Epithelial cell of proximal tubule (primary cell): Measurements from ENCODE around the gene EID3. TPM values are rescaled to one million over a fixed set of nuclear protein-coding genes. Genes with fewer than 3 reads are reported as not detected.

Source experiments
- DNase-seq: peaks from one replicate; pipeline ENCODE4 v3.0.0-alpha.2; 2011; ENCODE audit warnings: low read depth
- H3K4me3 ChIP-seq: 2 replicates; pipeline ENCODE4 v1.5.1; 2011; ENCODE audit warnings: low read depth, mild to moderate bottlenecking, low read length
- total RNA-seq: library from RNA; depleted of rRNA; stranded (reverse); fragments of >200 nt; gene quantifications from 2 replicates; pipeline ENCODE4 v1.2.3, GENCODE V29; 2015
- TF ChIP-seq, protein P1 (sequence below): conservative IDR thresholded peaks from 2 replicates; pipeline ENCODE4 v1.5.1; 2012; ENCODE audit warnings: low read depth, mild to moderate bottlenecking, low read length

Gene EID3
- total RNA-seq, 1 donor from 2014 or later, result 1.3 TPM

- no peak overlapping the region for H3K4me3 ChIP-seq
- no peak for DNase-seq
- TF ChIP-seq, protein P1, sequence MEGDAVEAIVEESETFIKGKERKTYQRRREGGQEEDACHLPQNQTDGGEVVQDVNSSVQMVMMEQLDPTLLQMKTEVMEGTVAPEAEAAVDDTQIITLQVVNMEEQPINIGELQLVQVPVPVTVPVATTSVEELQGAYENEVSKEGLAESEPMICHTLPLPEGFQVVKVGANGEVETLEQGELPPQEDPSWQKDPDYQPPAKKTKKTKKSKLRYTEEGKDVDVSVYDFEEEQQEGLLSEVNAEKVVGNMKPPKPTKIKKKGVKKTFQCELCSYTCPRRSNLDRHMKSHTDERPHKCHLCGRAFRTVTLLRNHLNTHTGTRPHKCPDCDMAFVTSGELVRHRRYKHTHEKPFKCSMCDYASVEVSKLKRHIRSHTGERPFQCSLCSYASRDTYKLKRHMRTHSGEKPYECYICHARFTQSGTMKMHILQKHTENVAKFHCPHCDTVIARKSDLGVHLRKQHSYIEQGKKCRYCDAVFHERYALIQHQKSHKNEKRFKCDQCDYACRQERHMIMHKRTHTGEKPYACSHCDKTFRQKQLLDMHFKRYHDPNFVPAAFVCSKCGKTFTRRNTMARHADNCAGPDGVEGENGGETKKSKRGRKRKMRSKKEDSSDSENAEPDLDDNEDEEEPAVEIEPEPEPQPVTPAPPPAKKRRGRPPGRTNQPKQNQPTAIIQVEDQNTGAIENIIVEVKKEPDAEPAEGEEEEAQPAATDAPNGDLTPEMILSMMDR, result no peak
Observed at GRCh38 chr12:104296718-104297117, 6.8 kb upstream of the EID3 start.

DNA sequence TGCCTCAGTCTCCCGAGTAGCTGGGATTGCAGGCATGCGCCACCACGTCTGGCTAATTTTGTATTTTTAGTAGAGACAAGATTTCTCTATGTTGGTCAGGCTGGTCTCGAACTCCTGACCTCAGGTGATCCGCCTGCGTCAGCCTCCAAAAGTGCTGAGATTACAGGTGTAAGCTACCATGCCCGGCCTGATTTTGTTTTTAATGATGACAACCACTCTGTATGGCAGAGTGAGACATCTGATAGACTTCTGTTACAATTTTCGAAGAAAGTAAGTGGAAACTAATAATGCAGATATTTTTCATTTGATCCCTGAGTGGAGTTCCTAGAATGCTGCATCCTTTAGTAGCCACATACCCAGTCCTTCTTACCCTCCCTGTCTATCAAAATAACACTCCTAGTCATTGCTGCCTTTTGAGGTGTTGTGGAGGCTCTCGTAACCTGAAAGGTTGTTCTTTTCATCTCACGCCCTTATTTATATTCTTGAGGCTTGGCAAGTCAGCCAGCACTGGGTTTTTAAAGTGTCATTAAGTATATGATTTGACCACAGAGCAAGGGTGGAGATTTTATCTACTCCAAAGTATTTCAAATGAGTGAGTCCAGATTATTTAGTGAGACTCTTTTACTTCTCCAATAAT, 5.9 kb upstream of the EID3 start:
- TF ChIP-seq, protein P1, result no peak
- H3K4me3 ChIP-seq, result no peak overlapping the region
- no peak for DNase-seq

GRCh38 chr12:104299842-104300481, 3.6 kb upstream of the EID3 start:
- DNase-seq, result no peak
- TF ChIP-seq, protein P1, result no peak
- no peak overlapping the region for H3K4me3 ChIP-seq

GRCh38 chr12:104304261-104305009, 896 bp downstream of the EID3 start:
- TF ChIP-seq, protein P1, result no peak
- DNase-seq, result no peak
- peak overlapping the region; percentile 57 for H3K4me3 ChIP-seq

- TF ChIP-seq, protein P1, result no peak
- DNase-seq, result no peak
- no peak overlapping the region for H3K4me3 ChIP-seq
Observed at GRCh38 chr12:104305349-104305748, 1.8 kb downstream of the EID3 start.

DNA sequence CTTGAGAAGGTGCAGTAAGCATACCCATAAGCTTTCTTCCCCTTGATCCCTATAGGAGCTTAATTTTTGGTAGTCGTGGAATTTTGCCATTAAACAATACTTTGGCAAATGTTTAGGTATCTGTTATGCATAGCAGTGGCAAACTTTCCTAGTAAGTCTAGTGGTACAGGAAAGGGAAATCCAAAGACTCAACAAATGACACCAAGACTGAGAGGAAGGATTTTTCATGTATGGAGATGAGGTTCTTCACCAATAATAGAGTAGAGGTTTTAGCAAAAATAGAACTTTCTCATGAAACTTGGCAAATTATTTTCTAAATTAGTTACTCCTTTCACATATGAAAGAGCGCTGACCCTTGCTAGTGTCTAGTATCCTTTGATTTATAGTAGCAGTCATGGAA, 2.8 kb downstream of the EID3 start:
- no peak for DNase-seq
- TF ChIP-seq, protein P1, result no peak

More for the DNA sequence above, 2.8 kb downstream of the EID3 start:
- H3K4me3 ChIP-seq, result no peak overlapping the region
